Caco-2 (cell line): ENCODE results near the gene EMILIN2. TPM values are rescaled to one million over a fixed set of nuclear protein-coding genes. Genes with fewer than 3 reads are reported as not detected.

Source experiments
- BruUV-seq: library from RNA; stranded (reverse); fragments of 400-500 nt; replicated peaks from 2 replicates; lab custom pipeline; 2021; lab: Mats Ljungman, UMichigan
- CTCF ChIA-PET: fragments of 300-600 bp; sonication (Branson Sonifier 250); formaldehyde crosslinking; loops from one replicate; lab custom pipeline; 2022; ENCODE audit warnings: antibody characterized with exemption; lab: Charles Lee
- POLR2A ChIA-PET: fragments of 300-600 bp; sonication (Branson Sonifier 250); formaldehyde crosslinking; loops from one replicate; lab custom pipeline; 2022; ENCODE audit warnings: antibody characterized with exemption; lab: Charles Lee
- DNase-seq, 2 experiments: peaks; one replicate each; pipeline versions ENCODE4 v3.0.0 to v3.0.0-alpha.2; 2020 to 2022
- H3K27me3 ChIP-seq: replicated peaks from 2 replicates; pipeline ENCODE4 v1.6.0; 2011; ENCODE audit warnings: low read length; ENCODE audit not compliant: control insufficient read depth, insufficient read depth
- H3K36me3 ChIP-seq: 2 replicates; pipeline ENCODE4 v1.5.1; 2011; ENCODE audit warnings: low read length; ENCODE audit not compliant: control insufficient read depth, insufficient read depth
- H3K4me1 ChIP-seq: fragments of 250-450 bp; sonication (Bioruptor Pico); 2 replicates; pipeline ENCODE4 v1.5.1; 2020; ENCODE audit warnings: mild to moderate bottlenecking
- H3K4me3 ChIP-seq: 2 replicates; pipeline ENCODE4 v1.5.1; 2011; ENCODE audit warnings: low read depth, mild to moderate bottlenecking, control low read depth, low read length
- H3K9me3 ChIP-seq: fragments of 250-450 bp; sonication (Bioruptor Pico); 2 replicates; pipeline ENCODE4 v1.5.1; 2020; ENCODE audit warnings: mild to moderate bottlenecking, moderate library complexity
- H3K27ac Mint-ChIP-seq: one replicate; pipeline ENCODE4 v1.8.0; 2022; ENCODE audit warnings: mixed read lengths; ENCODE audit not compliant: unreplicated experiment
- H3K27me3 Mint-ChIP-seq: one replicate; pipeline ENCODE4 v1.8.0; 2022; ENCODE audit warnings: mixed read lengths; ENCODE audit not compliant: insufficient read depth, unreplicated experiment
- H3K36me3 Mint-ChIP-seq: one replicate; pipeline ENCODE4 v1.8.0; 2022; ENCODE audit warnings: mild to moderate bottlenecking, mixed read lengths; ENCODE audit not compliant: insufficient read depth, unreplicated experiment
- H3K4me1 Mint-ChIP-seq: one replicate; pipeline ENCODE4 v1.8.0; 2022; ENCODE audit warnings: low read depth, mixed read lengths; ENCODE audit not compliant: unreplicated experiment
- H3K4me3 Mint-ChIP-seq: one replicate; pipeline ENCODE4 v1.8.0; 2022; ENCODE audit warnings: mild to moderate bottlenecking, moderate library complexity, mixed read lengths; ENCODE audit not compliant: unreplicated experiment
- H3K9me3 Mint-ChIP-seq: one replicate; pipeline ENCODE4 v1.8.0; 2022; ENCODE audit warnings: mixed read lengths; ENCODE audit not compliant: unreplicated experiment
- CTCF ChIP-seq, 2 experiments: fragments of 200-600 bp in 1 of 2; IDR thresholded peaks; 1 replicate in 1 of 2; 2 replicates in 1 of 2; pipeline versions ENCODE4 v1.5.1 to v1.8.0; 2011 to 2022; ENCODE audit warnings: antibody characterized with exemption in 1 of 2, control low read depth in 1 of 2, inconsistent platforms in 1 of 2, low read depth in 1 of 2, low read length in 1 of 2, mild to moderate bottlenecking in 1 of 2, moderate library complexity in 1 of 2; ENCODE audit not compliant: insufficient read depth in 1 of 2, severe bottlenecking in 1 of 2, unreplicated experiment in 1 of 2
- intact Hi-C: fragments of 100-400 bp; cut with micrococcal nuclease; formaldehyde crosslinking; loops from one replicate; pipeline ENCODE4 v1.10.0; 2022; ENCODE audit not compliant: unreplicated experiment
- total RNA-seq: library from RNA; stranded (reverse); gene quantifications from 2 replicates; pipeline ENCODE4 v1.2.3, GENCODE V29; 2022

The EMILIN2 gene
- total RNA-seq, 1 experiment from 2014 or later: 53.4 TPM

DNA sequence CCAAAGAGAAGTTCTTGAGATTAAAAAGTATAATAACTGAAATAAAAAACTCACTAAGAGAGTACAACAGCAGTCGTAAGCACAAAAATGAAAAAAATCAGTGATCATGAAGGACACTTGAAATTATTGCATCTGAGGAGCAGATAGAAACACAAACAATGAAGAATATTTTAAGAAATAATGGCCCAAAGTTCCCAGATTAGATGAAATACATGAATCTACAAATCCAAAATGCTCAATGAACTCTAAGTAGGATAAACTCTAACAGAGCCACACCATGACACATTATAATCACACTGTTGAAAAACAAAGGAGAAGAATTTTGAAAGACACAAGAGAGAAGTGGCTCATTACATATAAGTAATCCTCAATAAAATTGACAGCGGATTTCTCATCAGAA, 31.9 kb upstream of the EMILIN2 start:
- H3K9me3 Mint-ChIP-seq: peaks cover 59% of the 10 kb centered on the region
- H3K36me3 Mint-ChIP-seq: peaks cover 14% of the 10 kb centered on the region
- TF ChIP-seq CTCF (IDR thresholded peaks at IDR 0.05; ENCODE audit: insufficient read depth in 1 of 2, low read depth in 1 of 2, low read length in 1 of 2, severe bottlenecking in 1 of 2, unreplicated experiment in 1 of 2): no peak
- DNase-seq: no peak
- Histone ChIP-seq H3K9me3 (peaks cover 11% of the 10 kb centered on the region), H3K4me3 (no peak overlapping the region), H3K36me3 (no peaks in the 10 kb centered on the region), H3K27me3 (no peaks in the 10 kb centered on the region), H3K4me1 (no peaks in the 10 kb centered on the region)
- ChIA-PET CTCF (no interaction called here), POLR2A (no interaction called here)
- no peaks in the 10 kb centered on the region for H3K4me1 Mint-ChIP-seq
- no TSS peak for BruUV-seq
- H3K27me3 Mint-ChIP-seq: no peaks in the 10 kb centered on the region
- intact Hi-C loops: no loop called here
- H3K4me3 Mint-ChIP-seq: no peak overlapping the region
- no peak overlapping the region for H3K27ac Mint-ChIP-seq

GRCh38 chr18:2818281-2818680, 28.5 kb upstream of the EMILIN2 start:
- Mint-ChIP-seq H3K4me1 (no peaks in the 10 kb centered on the region), H3K27me3 (no peaks in the 10 kb centered on the region), H3K27ac (no peak overlapping the region), H3K4me3 (no peak overlapping the region), H3K9me3 (peaks cover 31% of the 10 kb centered on the region), H3K36me3 (peaks cover 6% of the 10 kb centered on the region)
- BruUV-seq: no TSS peak
- Histone ChIP-seq H3K36me3 (no peaks in the 10 kb centered on the region), H3K4me3 (no peak overlapping the region), H3K9me3 (peaks cover 5% of the 10 kb centered on the region), H3K27me3 (no peaks in the 10 kb centered on the region), H3K4me1 (no peaks in the 10 kb centered on the region)
- CTCF ChIA-PET: no interaction called here
- TF ChIP-seq CTCF (IDR thresholded peaks at IDR 0.05; ENCODE audit: insufficient read depth in 1 of 2, low read depth in 1 of 2, low read length in 1 of 2, severe bottlenecking in 1 of 2, unreplicated experiment in 1 of 2): no peak
- POLR2A ChIA-PET: no interaction called here
- intact Hi-C loops: no loop called here
- DNase-seq: no peak

GRCh38 chr18:2821695-2822094, 25.1 kb upstream of the EMILIN2 start:
- Histone ChIP-seq H3K27me3 (no peaks in the 10 kb centered on the region), H3K4me3 (no peak overlapping the region), H3K9me3 (peaks cover 12% of the 10 kb centered on the region), H3K36me3 (no peaks in the 10 kb centered on the region), H3K4me1 (peaks cover 15% of the 10 kb centered on the region)
- H3K4me1 Mint-ChIP-seq: peaks cover 17% of the 10 kb centered on the region
- H3K27ac Mint-ChIP-seq: no peak overlapping the region
- H3K36me3 Mint-ChIP-seq: peaks cover 15% of the 10 kb centered on the region
- no peak for TF ChIP-seq CTCF (IDR thresholded peaks at IDR 0.05; ENCODE audit: insufficient read depth in 1 of 2, low read depth in 1 of 2, low read length in 1 of 2, severe bottlenecking in 1 of 2, unreplicated experiment in 1 of 2)
- H3K9me3 Mint-ChIP-seq: peaks cover 11% of the 10 kb centered on the region
- no TSS peak for BruUV-seq
- intact Hi-C loops: no loop called here
- no peak overlapping the region for H3K4me3 Mint-ChIP-seq
- no peak for DNase-seq
- POLR2A ChIA-PET: no interaction called here
- CTCF ChIA-PET: no interaction called here
- H3K27me3 Mint-ChIP-seq: no peaks in the 10 kb centered on the region
